ENCODE measurements around the gene SRGAP2. TPM values are rescaled to one million over a fixed set of nuclear protein-coding genes. Genes with fewer than 3 reads are reported as not detected.
"Not testable (repeated sequence)": the region's sequence is repeated elsewhere in the genome, so short reads cannot be mapped to it uniquely, and the experiment has no call there.

The SRGAP2 gene
- total RNA-seq, 1 experiment from 2014 or later, result 36.5 TPM

DNA sequence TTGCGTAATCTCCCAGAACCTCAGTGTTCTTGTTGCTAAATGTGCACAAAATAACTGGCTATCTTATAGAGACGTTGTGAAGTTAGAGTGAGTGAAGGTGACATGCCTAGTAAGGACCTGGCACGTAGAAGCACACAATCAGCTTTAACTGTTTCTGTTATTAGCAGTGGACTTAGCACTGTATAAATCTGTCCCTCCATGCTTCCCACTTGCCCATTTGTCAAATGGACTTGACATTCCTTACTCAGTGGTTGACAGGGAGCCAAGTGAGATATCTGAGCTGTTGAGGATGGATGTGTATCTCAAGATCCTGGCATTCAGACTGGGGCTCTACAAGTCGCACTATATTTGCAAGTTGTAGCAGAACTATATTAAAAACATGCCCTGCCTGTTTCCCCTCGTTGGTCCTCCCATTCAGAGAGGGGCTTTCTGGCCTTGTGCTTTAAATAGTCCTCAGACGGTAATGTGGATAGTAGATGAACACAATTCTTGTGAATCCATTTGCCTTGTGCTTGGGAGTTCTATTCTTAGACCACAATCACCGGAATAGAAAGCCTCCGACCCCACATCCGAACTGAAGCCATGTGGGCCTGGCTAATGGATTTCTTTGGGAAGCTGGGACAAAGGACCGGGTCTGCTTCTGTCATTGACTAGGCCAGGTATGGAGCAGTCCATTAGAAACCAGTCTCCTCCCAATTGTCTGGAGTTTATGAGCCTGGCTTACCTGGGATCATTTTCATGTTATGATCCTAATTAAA, 43.0 kb downstream of the SRGAP2 start:
- H4K91ac ChIP-seq (ENCODE audit: insufficient read length, low read depth, low read length); H3K27me3 Mint-ChIP-seq (ENCODE audit: low read depth); H3K56ac ChIP-seq (ENCODE audit: insufficient read length, low read depth, low read length); H2BK5ac ChIP-seq (ENCODE audit: insufficient read length, low read length); H2BK120ac ChIP-seq (ENCODE audit: low read depth, low read length, poor library complexity, severe bottlenecking); H3K79me2 ChIP-seq (ENCODE audit: insufficient read depth, low read length); H3K4me1 ChIP-seq (ENCODE audit: insufficient read depth, low read length); H3K18ac ChIP-seq (ENCODE audit: insufficient read length, low read depth, low read length); H2BK12ac ChIP-seq (ENCODE audit: insufficient read length, low read depth, low read length); H3K27ac Mint-ChIP-seq; H4K20me1 ChIP-seq (ENCODE audit: control insufficient read depth, insufficient read depth, insufficient read length); H3K27me3 ChIP-seq (ENCODE audit: insufficient read depth, low read length); H3K9ac ChIP-seq (ENCODE audit: extremely low read depth, insufficient read length, low read length); H3K4me1 Mint-ChIP-seq; DNase-seq; H3K4me2 ChIP-seq (ENCODE audit: insufficient read depth, insufficient read length, low read length); H3K4ac ChIP-seq (ENCODE audit: low read depth, low read length); H3K4me3 Mint-ChIP-seq; H2AK5ac ChIP-seq (ENCODE audit: insufficient read length, low read length); H3K23ac ChIP-seq (ENCODE audit: insufficient read length, low read depth, low read length); H3K36me3 Mint-ChIP-seq (ENCODE audit: insufficient read depth in 1 of 3, low read depth in 3 of 3); H2BK20ac ChIP-seq (ENCODE audit: low read depth, low read length, poor library complexity, severe bottlenecking); H2BK15ac ChIP-seq (ENCODE audit: low read depth, low read length); H3K23me2 ChIP-seq (ENCODE audit: insufficient read length, low read depth, low read length, poor library complexity, severe bottlenecking); H3K14ac ChIP-seq (ENCODE audit: insufficient read depth, low read length); H3K9me3 Mint-ChIP-seq; H4K5ac ChIP-seq (ENCODE audit: insufficient read length, low read depth, low read length); H3K79me1 ChIP-seq (ENCODE audit: insufficient read depth, low read depth, low read length, poor library complexity, severe bottlenecking); H2AFZ ChIP-seq (ENCODE audit: low read length); H3K9me3 ChIP-seq (ENCODE audit: control insufficient read depth, low read depth, low read length); H4K8ac ChIP-seq (replicated peaks; ENCODE audit: insufficient read length, low read depth, low read length); H3T11ph ChIP-seq (ENCODE audit: low read length); H3K27ac ChIP-seq (ENCODE audit: insufficient read length, low read depth, low read length): not testable (repeated sequence)
- no CpG with 5 or more reads among the region's 10 CpGs for WGBS (ENCODE audit: extremely low coverage, insufficient read length, low lambda C conversion rate)

DNA sequence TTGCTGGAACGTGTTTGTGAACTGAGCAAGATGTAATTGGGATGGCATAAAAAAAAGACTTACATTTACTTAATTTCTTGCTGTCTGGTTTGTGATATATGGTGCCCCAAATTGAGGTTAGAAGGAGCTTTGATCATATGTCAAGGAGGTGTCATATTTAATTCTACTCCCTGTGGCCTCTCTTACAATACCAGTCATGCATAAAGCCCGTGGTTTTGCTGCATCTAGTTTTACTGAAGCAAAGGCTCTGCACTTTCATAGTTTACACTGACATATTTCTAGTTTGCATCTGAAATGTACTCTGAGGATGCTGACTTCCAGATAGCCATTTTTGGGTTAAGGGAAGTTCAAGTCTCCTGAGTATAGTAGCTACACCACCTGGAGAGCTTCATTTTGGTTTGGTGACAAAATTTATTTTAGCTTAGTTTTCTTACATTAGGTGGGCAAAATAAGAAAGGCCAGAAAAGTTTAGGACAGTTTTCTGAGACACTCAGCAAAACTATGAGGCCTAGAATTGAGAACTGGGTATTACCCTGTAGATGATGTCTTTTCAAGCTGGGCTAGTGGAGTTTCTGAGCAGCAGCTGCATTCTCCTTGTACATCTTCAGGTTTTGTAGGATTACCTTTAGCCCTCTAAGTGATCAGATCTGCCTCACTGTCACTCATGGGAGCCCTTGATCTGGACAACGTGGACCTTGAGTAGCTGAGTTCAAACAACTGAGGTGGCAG, 47.8 kb downstream of the SRGAP2 start:
- H3K4ac ChIP-seq (ENCODE audit: low read depth, low read length); H3K9me3 Mint-ChIP-seq; H3K79me1 ChIP-seq (ENCODE audit: insufficient read depth, low read depth, low read length, poor library complexity, severe bottlenecking); H3K9me3 ChIP-seq (ENCODE audit: control insufficient read depth, low read depth, low read length); H3K4me3 Mint-ChIP-seq; H4K91ac ChIP-seq (ENCODE audit: insufficient read length, low read depth, low read length); H2BK120ac ChIP-seq (ENCODE audit: low read depth, low read length, poor library complexity, severe bottlenecking); H3K18ac ChIP-seq (ENCODE audit: insufficient read length, low read depth, low read length); H3K4me1 ChIP-seq (ENCODE audit: insufficient read depth, low read length); H3K23me2 ChIP-seq (ENCODE audit: insufficient read length, low read depth, low read length, poor library complexity, severe bottlenecking); H2BK15ac ChIP-seq (ENCODE audit: low read depth, low read length); H3K27ac ChIP-seq (ENCODE audit: insufficient read length, low read depth, low read length); H3K56ac ChIP-seq (ENCODE audit: insufficient read length, low read depth, low read length); DNase-seq; H3K27me3 Mint-ChIP-seq (ENCODE audit: low read depth); H4K8ac ChIP-seq (replicated peaks; ENCODE audit: insufficient read length, low read depth, low read length); H3K14ac ChIP-seq (ENCODE audit: insufficient read depth, low read length); H3K9ac ChIP-seq (ENCODE audit: extremely low read depth, insufficient read length, low read length); H3K27ac Mint-ChIP-seq; H2AFZ ChIP-seq (ENCODE audit: low read length); H3K4me1 Mint-ChIP-seq; H2BK20ac ChIP-seq (ENCODE audit: low read depth, low read length, poor library complexity, severe bottlenecking); H3K36me3 Mint-ChIP-seq (ENCODE audit: insufficient read depth in 1 of 3, low read depth in 3 of 3); H2BK5ac ChIP-seq (ENCODE audit: insufficient read length, low read length); H4K5ac ChIP-seq (ENCODE audit: insufficient read length, low read depth, low read length); H3K79me2 ChIP-seq (ENCODE audit: insufficient read depth, low read length); H3K27me3 ChIP-seq (ENCODE audit: insufficient read depth, low read length); H4K20me1 ChIP-seq (ENCODE audit: control insufficient read depth, insufficient read depth, insufficient read length); H2AK5ac ChIP-seq (ENCODE audit: insufficient read length, low read length); H3K4me2 ChIP-seq (ENCODE audit: insufficient read depth, insufficient read length, low read length); H3T11ph ChIP-seq (ENCODE audit: low read length); H2BK12ac ChIP-seq (ENCODE audit: insufficient read length, low read depth, low read length); H3K23ac ChIP-seq (ENCODE audit: insufficient read length, low read depth, low read length): not testable (repeated sequence)
- WGBS (ENCODE audit: extremely low coverage, insufficient read length, low lambda C conversion rate), result no CpG with 5 or more reads among the region's 3 CpGs

All from H9 (cell line).